ENCODE data around the gene RPS8. TPM values are rescaled to one million over a fixed set of nuclear protein-coding genes. Genes with fewer than 3 reads are reported as not detected.
A peak's percentile ranks its signal among the peaks of the same experiment; 100 is the strongest.
"Not testable (repeated sequence)": the region's sequence is repeated elsewhere in the genome, so short reads cannot be mapped to it uniquely, and the experiment has no call there.

Gene RPS8
- total RNA-seq, 1 experiment from 2014 or later, result 1,104 TPM

DNA sequence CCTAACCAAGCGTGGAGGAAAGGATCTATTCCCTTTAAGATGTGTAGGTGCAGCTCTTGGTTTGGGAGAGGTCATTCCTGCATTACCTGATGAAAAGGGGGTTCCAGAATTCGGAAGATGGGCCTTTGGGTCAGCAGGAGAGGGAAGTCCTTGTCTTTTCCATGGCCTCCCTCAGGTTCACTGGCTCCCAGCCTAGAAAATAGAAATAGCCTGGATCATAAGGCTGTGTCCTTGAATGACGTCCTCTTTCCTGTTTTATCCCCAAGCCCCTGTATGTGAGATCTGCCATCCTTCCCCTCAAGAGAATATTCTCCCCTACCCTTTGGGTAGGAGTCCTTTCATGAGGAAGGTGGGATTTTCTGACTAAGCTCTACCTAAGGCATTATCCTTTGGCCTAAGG is 14.5 kb upstream of the RPS8 start:
- TF ChIP-seq, protein P1, sequence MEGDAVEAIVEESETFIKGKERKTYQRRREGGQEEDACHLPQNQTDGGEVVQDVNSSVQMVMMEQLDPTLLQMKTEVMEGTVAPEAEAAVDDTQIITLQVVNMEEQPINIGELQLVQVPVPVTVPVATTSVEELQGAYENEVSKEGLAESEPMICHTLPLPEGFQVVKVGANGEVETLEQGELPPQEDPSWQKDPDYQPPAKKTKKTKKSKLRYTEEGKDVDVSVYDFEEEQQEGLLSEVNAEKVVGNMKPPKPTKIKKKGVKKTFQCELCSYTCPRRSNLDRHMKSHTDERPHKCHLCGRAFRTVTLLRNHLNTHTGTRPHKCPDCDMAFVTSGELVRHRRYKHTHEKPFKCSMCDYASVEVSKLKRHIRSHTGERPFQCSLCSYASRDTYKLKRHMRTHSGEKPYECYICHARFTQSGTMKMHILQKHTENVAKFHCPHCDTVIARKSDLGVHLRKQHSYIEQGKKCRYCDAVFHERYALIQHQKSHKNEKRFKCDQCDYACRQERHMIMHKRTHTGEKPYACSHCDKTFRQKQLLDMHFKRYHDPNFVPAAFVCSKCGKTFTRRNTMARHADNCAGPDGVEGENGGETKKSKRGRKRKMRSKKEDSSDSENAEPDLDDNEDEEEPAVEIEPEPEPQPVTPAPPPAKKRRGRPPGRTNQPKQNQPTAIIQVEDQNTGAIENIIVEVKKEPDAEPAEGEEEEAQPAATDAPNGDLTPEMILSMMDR (IDR thresholded peaks at IDR 0.05; ENCODE audit: unreplicated experiment), result no peak
- H3K9me3 Mint-ChIP-seq (ENCODE audit: low read depth, unreplicated experiment), result no peaks in the 10 kb centered on the region
- H3K27ac Mint-ChIP-seq (ENCODE audit: unreplicated experiment), result no peak overlapping the region
- peaks cover 51% of the 10 kb centered on the region for H3K36me3 Mint-ChIP-seq (ENCODE audit: insufficient read depth, unreplicated experiment)
- no TSS peak for BruUV-seq (replicated peaks)
- DNase-seq, result no peak
- no peaks in the 10 kb centered on the region for H3K4me1 Mint-ChIP-seq (ENCODE audit: low read depth, unreplicated experiment)
- H3K27me3 Mint-ChIP-seq (ENCODE audit: unreplicated experiment), result no peaks in the 10 kb centered on the region
- CTCF ChIA-PET, result interaction anchor here (0.6 kb wide), 1 partner anchor 33 kb away, joined by 5 read pairs; no protein-coding TSS in a partner anchor
- no peak overlapping the region for H3K4me3 Mint-ChIP-seq (ENCODE audit: low read depth, unreplicated experiment)
- intact Hi-C loops (cut with micrococcal nuclease; ENCODE audit: unreplicated experiment), result no loop called here

DNA sequence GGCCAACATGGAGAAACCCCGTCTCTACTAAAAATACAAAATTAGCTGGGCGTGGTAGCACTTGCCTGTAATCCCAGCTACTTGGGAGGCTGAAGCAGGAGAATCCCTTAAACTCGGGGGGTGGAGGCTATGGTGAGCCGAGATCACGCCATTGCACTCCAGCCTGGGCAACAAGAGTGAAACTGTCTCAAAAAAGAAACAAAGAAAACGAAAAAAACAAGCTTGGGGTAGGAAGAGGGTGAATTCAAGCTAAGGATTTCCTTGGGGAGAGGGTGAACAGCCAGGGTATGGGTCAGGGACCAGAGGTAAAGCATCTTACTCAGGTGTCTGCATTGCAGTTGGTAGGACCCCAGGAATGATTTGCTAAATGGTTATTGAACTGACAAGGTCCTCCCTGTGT is 8.9 kb upstream of the RPS8 start:
- peaks cover 26% of the 10 kb centered on the region for H3K36me3 Mint-ChIP-seq (ENCODE audit: insufficient read depth, unreplicated experiment)

DNA sequence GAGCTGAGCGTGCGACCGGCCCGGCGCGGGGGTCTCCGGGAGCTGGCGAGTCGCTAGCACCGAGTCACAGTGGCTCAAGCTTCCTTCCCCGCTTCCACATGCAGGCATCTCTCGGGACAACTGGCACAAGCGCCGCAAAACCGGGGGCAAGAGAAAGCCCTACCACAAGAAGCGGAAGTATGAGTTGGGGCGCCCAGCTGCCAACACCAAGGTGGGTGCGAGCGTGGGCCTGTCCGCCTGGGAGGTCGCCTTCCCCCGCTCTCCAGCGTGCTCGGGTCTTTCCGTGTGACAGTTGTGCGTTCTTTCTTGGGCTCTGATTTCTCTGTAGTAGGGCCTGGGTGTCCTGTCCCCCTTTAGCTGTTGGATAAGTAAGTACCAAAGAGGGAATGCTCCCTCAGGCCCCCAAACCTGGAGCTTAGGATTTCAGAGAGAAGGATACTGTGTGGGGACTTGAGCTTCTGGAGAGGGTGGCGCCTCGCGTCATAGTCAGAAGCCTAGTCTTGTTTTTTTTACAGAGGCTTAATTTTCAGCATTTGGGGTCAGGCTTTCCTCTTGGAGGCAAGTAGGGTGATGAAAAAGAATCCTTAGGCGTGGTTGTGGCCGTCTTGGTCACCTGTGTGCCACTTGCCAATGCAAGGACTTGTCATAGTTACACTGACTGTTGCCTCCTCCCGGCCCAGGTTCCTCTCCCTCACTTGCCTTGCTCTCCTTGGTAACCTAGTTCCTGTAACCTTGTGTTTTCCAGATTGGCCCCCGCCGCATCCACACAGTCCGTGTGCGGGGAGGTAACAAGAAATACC is 790 bp downstream of the RPS8 start:
- CTCF ChIA-PET, result interaction anchor here (1.0 to 1.9 kb wide), 3 partner anchors 9 to 45 kb away, joined by 3 to 4 read pairs (median 3); partner anchors contain the start of genes PLK3 and RNU5D-1
- Mint-ChIP-seq H3K27me3 (ENCODE audit: unreplicated experiment) (no peaks in the 10 kb centered on the region), H3K4me3 (ENCODE audit: low read depth, unreplicated experiment) (peak overlapping the region; percentile 97), H3K36me3 (ENCODE audit: insufficient read depth, unreplicated experiment) (peaks cover 65% of the 10 kb centered on the region), H3K9me3 (ENCODE audit: low read depth, unreplicated experiment) (no peaks in the 10 kb centered on the region), H3K4me1 (ENCODE audit: low read depth, unreplicated experiment) (peaks cover 19% of the 10 kb centered on the region), H3K27ac (ENCODE audit: unreplicated experiment) (peak overlapping the region; percentile 90)
- TF ChIP-seq, protein P1 (IDR thresholded peaks at IDR 0.05; ENCODE audit: unreplicated experiment), result no peak
- DNase-seq, result no peak
- intact Hi-C loops (cut with micrococcal nuclease; ENCODE audit: unreplicated experiment), result no loop called here
- BruUV-seq (replicated peaks), result TSS peak; percentile 50

More for the DNA sequence above, 8.9 kb upstream of the RPS8 start:
- CTCF ChIA-PET; H3K9me3 Mint-ChIP-seq (ENCODE audit: low read depth, unreplicated experiment); BruUV-seq (replicated peaks); H3K4me1 Mint-ChIP-seq (ENCODE audit: low read depth, unreplicated experiment); H3K27ac Mint-ChIP-seq (ENCODE audit: unreplicated experiment); intact Hi-C loops (cut with micrococcal nuclease; ENCODE audit: unreplicated experiment); H3K27me3 Mint-ChIP-seq (ENCODE audit: unreplicated experiment); DNase-seq; H3K4me3 Mint-ChIP-seq (ENCODE audit: low read depth, unreplicated experiment): not testable (repeated sequence)

- Mint-ChIP-seq H3K9me3 (ENCODE audit: low read depth, unreplicated experiment) (no peaks in the 10 kb centered on the region), H3K27ac (ENCODE audit: unreplicated experiment) (peak overlapping the region; percentile 90), H3K4me3 (ENCODE audit: low read depth, unreplicated experiment) (peak overlapping the region; percentile 97), H3K4me1 (ENCODE audit: low read depth, unreplicated experiment) (peaks cover 19% of the 10 kb centered on the region), H3K27me3 (ENCODE audit: unreplicated experiment) (no peaks in the 10 kb centered on the region), H3K36me3 (ENCODE audit: insufficient read depth, unreplicated experiment) (peaks cover 70% of the 10 kb centered on the region)
- TF ChIP-seq, protein P1 (IDR thresholded peaks at IDR 0.05; ENCODE audit: unreplicated experiment), result no peak
- no TSS peak for BruUV-seq (replicated peaks)
- intact Hi-C loops (cut with micrococcal nuclease; ENCODE audit: unreplicated experiment), result no loop called here
- no peak for DNase-seq
- CTCF ChIA-PET, result interaction anchor here (1.0 kb wide), 1 partner anchor 46 kb away, joined by 3 read pairs; the partner anchor contains the start of gene RNU5D-1
Measured at GRCh38 chr1:44776730-44777068, 1.4 kb downstream of the RPS8 start.

GRCh38 chr1:44777547-44777946 is 2.2 kb downstream of the RPS8 start:
- H3K36me3 Mint-ChIP-seq (ENCODE audit: insufficient read depth, unreplicated experiment), result peaks cover 77% of the 10 kb centered on the region
- CTCF ChIA-PET, result no interaction called here
- intact Hi-C loops (cut with micrococcal nuclease; ENCODE audit: unreplicated experiment), result no loop called here

More at GRCh38 chr1:44777547-44777946, 2.2 kb downstream of the RPS8 start:
- BruUV-seq (replicated peaks), result no TSS peak
- Mint-ChIP-seq H3K27ac (ENCODE audit: unreplicated experiment) (peak overlapping the region; percentile 76), H3K4me3 (ENCODE audit: low read depth, unreplicated experiment) (peak overlapping the region; percentile 97), H3K9me3 (ENCODE audit: low read depth, unreplicated experiment) (no peaks in the 10 kb centered on the region), H3K4me1 (ENCODE audit: low read depth, unreplicated experiment) (peaks cover 19% of the 10 kb centered on the region), H3K27me3 (ENCODE audit: unreplicated experiment) (no peaks in the 10 kb centered on the region)
- no peak for DNase-seq
- TF ChIP-seq, protein P1 (IDR thresholded peaks at IDR 0.05; ENCODE audit: unreplicated experiment), result no peak
